ENCODE results near the gene CCDC87.
"Not testable (repeated sequence)": the region's sequence is repeated elsewhere in the genome, so short reads cannot be mapped to it uniquely, and the experiment has no call there.

CCDC87 gene, protein sequence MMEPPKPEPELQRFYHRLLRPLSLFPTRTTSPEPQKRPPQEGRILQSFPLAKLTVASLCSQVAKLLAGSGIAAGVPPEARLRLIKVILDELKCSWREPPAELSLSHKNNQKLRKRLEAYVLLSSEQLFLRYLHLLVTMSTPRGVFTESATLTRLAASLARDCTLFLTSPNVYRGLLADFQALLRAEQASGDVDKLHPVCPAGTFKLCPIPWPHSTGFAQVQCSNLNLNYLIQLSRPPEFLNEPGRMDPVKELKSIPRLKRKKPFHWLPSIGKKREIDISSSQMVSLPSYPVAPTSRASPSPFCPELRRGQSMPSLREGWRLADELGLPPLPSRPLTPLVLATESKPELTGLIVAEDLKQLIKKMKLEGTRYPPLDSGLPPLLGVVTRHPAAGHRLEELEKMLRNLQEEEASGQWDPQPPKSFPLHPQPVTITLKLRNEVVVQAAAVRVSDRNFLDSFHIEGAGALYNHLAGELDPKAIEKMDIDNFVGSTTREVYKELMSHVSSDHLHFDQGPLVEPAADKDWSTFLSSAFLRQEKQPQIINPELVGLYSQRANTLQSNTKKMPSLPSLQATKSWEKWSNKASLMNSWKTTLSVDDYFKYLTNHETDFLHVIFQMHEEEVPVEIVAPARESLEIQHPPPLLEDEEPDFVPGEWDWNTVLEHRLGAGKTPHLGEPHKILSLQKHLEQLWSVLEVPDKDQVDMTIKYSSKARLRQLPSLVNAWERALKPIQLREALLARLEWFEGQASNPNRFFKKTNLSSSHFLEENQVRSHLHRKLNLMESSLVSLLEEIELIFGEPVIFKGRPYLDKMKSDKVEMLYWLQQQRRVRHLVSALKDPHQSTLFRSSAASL

DNA sequence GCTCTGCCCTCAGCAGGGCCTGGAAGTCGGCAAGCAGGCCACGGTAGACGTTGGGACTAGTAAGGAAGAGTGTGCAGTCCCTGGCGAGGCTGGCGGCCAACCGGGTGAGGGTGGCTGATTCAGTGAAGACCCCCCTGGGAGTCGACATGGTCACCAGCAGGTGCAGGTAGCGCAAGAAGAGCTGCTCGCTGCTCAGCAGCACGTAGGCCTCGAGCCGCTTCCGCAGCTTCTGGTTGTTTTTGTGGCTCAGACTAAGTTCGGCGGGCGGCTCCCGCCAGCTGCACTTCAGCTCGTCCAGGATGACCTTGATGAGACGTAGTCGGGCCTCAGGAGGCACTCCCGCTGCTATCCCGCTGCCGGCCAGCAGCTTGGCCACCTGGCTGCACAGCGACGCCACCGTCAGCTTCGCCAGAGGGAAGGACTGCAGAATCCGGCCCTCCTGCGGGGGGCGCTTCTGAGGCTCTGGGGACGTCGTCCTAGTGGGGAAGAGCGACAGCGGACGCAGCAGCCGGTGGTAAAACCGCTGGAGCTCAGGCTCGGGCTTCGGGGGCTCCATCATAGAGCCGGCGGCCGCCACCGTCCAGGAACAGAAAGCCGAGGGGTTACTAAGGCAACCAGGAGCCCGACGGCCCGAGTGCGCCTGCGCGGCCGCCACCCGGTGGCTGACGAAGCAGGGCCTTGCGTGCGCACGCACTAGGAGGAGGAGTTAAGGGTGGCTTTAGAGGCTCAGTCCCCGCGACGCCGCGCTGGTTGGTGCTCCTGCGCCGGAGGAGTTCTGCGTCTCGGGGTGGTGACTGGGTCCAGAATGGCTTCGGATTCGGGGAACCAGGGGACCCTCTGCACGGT, at the start of gene CCDC87, which contains the start of gene CCS:
TSS of gene CCDC87 (minus strand) at position 607 of the 846 bp plus-strand sequence. CDS start at position 559, 48 bp downstream.
TSS of gene CCS (plus strand) at position 729 of the 846 bp plus-strand sequence. CDS start at position 806, 77 bp downstream.
- peak; percentile 97 for DNase-seq (ENCODE audit: low read depth, low spot score)

DNA sequence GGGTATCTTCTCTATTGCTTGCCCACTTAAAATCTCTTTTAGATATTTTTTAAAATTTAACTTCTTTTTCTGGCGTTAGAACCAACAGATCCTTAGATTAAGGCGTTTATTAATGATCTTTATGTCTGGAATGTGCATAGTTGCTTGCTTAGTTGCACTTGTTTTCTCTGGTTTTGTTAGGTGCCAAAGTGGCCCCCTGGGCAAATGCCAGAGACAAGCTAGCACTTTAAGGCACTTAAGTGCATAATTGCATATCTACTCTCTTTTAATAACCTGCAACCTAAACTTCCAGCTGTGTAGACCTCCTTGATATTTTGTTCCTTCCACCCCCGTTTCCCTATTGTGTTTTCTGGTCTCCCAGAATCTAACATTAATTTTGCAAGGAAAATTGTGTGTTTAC, 49.0 kb upstream of the CCDC87 start:
- no peak for DNase-seq (ENCODE audit: low read depth, low spot score)

DNA sequence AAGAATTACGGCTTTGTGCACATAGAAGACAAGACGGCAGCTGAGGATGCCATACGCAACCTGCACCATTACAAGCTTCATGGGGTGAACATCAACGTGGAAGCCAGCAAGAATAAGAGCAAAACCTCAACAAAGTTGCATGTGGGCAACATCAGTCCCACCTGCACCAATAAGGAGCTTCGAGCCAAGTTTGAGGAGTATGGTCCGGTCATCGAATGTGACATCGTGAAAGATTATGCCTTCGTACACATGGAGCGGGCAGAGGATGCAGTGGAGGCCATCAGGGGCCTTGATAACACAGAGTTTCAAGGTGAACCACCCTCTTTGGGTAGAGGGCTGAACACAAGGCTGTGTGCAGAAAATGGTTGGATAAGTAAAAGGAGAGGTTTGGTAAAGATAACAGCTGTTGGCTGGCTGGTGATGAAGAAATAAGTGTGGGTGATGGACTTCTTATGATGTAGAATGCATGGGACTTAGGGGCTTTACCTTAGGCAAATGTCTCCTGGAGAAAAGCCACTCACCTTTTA, 47.0 kb upstream of the CCDC87 start:
- not testable (repeated sequence) for DNase-seq (ENCODE audit: low read depth, low spot score)

DNA sequence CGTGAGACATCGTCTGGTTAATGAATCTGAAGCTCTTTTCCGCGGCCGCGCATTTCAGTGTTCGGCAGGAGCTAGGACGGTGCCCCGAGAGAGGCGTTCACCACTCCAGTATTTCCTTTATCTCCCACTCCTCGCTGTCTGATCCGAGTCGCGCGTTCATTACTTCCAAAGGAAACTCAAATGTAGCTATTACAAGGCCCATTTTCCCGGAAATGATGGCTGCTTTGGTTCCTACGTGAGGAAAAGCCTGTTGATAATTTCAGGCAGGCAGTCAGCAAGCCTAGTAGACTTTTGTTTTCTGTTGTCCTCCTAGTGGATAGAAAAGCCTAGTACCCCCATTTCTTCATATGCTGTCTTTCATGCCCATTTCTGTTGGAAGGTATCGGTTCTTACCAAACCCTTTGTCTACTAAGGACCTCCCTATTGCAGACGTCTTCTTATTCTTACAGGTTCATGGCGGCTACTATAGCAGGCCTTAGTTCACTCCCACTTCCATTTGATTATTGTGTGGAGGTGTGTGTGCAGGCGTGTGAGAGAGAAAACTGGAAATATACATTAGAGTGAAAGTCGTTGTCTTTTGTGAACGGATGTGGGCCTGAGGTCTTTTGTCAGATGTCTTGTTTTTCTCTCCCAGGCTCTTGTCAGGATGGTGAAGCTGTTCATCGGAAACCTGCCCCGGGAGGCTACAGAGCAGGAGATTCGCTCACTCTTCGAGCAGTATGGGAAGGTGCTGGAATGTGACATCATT, 46.4 kb upstream of the CCDC87 start:
- DNase-seq (ENCODE audit: low read depth, low spot score), result no peak

DNA sequence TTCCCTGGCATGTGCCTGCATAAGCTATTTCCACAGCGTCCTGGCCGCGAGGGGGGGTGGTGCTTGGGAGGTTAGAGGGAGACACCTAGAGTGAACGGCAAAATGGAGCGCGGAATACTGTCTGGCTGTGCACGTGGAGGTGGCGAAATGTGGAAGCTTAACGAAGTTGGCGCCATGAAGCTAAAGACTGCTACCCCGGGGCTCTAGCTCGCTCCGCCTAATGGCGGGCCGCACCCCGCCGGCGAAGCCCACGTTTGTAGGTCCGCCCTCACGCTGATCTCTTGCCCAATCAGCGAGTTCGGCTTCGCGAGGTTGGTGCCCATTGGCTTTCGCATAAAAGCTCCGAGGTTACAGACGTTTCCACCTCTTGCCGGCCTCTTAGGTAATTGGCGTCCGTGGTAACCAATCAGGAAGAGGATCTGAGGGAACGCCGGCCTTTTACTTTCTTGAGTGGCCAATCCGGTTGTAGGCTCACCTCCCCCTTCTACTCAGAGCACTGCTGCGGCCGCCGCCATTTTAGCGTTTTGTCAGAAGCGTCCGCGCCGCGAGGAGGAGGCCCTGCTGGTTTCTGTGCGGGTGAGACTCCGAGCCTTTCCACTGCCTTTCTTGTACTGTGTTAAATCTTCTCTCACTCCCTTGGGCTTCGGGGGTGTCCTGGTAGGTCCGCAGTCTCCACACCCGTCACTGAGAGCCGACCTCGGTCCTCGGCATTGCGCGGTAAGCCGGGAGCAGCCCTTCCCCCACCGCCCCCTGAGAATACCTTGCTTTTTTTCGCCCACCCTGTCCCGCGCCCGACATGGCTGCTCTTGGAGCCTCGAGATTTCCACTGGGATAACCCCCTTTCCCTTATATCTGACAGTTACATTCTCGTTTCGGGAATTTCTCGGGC, 45.6 kb upstream of the CCDC87 start, which contains the start of gene RBM4:
TSS of gene RBM4 (plus strand) at position 527 of the 889 bp plus-strand sequence. CDS start 1,009 bp downstream, outside the sequence.
- peak; percentile 94 for DNase-seq (ENCODE audit: low read depth, low spot score)

DNA sequence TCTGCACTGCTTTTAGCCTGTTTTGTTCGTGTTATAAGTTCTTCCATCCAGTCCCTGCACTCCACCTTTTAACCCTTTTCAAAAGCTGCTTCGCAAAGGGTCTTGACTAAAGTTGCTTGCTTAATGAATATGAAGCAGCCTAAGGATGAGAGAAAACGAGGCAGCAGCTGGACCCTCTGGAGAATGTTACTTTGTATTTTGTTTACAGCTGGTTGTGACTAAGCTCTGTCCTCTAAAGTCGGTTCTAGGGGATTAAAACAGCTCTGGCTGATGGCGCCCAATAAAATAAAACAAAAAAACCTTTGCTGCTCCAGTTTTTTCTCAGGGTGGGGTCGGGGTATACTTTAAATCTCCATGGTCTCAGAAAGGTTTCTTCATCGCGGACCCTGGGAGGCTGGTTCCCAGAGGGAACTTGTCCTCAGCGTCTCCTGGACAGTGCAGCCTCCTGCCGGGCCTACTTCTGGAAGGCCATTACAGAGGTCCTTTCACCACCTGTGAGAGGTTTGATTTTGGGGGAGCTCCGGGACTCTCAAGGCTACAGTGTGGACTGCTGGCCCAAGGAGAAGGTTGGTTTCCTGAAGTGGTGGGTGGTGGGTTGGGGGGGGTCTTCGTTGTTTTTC, 44.8 kb upstream of the CCDC87 start:
- DNase-seq (ENCODE audit: low read depth, low spot score), result no peak

DNA sequence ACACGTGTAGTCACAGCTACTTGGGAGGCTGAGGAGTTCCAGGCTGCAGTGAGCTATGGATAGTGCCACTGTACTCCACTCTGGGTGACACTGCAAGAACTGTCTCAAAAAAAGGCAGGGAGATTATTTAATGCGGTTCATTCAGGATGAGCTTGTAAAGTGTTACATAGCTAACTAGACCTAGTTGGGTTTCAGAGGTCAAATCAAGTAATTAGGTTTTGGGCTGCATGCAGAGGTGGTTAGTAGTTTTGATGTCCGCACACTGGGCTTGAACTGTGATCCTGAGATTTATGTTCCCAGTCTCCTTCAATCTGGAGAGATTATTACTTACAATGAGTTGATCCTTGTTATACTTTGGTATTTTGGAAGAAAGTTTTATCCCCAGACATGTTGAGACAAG, 43.5 kb upstream of the CCDC87 start:
- DNase-seq (ENCODE audit: low read depth, low spot score), result no peak

DNA sequence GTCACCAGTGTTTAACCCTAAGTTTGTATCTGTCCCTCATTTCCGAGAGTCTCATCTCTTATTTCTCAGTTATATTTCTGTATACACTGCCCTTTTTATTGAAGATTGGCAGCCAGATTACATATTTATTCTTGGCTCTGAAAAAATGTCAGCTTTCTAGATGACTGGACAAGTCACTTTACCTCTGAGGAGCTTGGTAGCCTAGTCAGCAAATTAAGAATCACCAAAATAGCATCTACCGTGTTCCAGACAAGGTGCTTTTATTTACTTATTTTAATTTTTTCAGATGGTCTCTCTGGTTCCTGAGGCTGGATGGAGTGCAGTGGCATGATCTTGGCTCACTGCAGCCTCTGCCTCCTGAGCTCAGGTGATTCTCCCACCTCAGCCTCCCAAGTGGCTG, 40.1 kb upstream of the CCDC87 start:
- no peak for DNase-seq (ENCODE audit: low read depth, low spot score)

DNA sequence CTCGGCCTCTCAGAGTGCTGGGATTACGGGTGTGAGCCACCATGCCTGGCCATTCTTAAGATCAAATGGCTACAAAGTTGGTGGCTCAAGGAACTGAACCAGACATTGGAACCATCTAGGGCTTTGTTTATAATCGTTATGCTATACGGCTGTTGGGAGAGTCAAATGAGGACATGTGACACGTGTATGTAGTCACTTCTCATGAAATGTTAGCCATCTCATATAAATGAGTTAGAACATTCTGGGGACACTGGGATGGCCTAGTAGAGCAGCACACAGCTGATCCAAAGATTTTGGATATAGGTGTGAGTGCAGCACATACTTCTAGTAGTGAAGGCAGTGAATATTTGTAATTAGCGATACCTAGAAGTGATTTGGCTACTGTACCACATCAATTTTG, 39.0 kb upstream of the CCDC87 start:
- DNase-seq (ENCODE audit: low read depth, low spot score), result no peak

DNA sequence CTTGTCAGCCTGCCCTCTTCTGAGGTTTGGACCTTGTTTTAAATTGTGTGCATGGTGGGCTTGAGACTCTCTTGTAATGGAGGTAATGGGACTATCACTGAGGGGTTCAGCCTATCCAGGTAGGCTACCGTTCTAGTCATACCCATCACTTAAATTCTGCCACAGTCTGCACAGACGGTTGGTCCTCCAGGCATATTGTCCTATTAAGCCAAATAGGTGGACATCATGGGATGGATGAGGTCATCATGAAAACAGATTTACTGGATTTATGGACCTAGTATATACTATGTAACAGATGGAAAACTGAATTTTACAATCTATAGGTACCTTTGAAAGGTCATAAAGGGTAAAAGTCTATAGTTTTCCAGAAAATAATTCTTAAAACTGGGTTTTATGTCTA, 36.5 kb upstream of the CCDC87 start:
- no peak for DNase-seq (ENCODE audit: low read depth, low spot score)

DNA sequence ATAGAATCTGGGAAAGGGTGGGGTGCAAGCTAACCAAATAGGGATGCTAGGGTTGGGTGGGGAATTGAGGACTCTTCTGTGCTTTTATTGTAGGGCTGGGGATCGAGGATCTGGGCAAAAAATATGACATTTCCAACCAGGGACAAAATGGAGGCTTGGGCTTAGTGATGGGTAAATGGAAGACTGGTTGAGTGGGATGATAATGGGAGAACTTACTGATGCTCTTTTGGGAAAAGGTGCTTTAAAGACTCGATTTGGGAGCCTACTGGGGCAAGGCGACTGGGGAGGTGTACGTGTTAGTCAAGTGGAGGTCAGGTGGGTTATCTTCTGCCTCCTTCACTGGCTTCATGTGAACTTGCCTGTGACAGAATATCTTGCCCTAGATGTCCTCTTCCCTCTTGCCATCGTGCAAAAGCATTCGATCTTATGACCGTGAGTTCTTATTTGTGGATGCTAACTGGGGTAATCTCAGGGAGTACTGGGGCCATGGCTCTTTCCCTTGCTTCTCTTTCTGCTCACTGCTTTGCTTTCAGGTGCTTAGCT, 35.3 kb upstream of the CCDC87 start:
- DNase-seq (ENCODE audit: low read depth, low spot score), result no peak

DNA sequence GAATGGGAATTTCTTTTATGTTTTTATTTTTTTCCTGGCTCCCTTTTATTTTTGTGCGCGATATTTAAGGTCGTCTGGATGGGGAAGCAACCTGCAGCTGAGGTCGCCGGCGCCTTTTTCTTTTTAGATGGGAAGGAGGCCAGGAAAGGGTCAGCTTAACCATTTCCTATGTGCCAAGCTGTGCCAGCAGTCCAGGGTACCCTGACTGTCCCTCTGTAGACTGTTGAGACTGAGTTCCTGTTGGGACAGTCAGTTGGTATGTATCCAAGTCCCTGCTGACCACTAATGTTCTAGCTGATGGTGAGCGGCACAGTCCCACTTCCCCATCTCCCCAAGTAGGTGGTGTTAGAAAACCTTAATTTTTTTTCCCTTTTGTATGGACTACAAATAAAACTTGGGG, 34.1 kb upstream of the CCDC87 start:
- DNase-seq (ENCODE audit: low read depth, low spot score), result no peak

DNA sequence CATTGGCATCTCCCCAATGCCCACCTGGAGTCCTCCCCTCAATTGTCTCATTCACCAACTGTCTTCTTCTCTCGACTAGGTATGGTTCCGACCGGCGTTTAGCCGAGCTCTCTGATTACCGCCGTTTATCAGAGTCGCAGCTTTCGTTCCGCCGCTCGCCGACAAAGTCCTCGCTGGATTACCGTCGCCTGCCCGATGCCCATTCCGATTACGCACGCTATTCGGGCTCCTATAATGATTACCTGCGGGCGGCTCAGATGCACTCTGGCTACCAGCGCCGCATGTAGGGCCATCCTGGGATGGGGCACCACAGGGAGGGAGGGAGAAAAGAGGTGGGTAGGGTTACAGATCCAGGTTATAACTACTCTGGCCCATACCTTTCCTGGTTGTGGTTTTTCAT, 33.5 kb upstream of the CCDC87 start:
- no peak for DNase-seq (ENCODE audit: low read depth, low spot score)

DNA sequence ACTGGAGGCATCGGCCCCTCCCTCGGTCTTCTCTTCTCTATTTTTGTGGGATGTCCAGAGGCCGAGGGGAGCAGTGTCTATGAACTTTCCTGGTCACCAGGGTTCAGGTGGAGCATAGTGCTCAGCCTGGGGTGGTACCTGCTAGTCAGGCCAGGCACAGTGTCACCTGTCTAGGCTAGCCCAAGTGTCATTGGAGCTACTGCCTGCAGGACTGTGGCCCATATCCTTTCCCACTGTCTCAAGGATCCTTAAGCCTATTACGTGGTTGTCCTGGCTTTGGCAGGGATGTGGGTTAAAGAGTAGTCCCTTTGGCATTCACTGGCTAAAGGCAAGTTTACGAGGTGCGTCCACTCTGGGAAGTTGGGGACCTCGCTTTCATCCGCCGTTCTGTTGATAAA, 32.9 kb upstream of the CCDC87 start:
- DNase-seq (ENCODE audit: low read depth, low spot score), result no peak

DNA sequence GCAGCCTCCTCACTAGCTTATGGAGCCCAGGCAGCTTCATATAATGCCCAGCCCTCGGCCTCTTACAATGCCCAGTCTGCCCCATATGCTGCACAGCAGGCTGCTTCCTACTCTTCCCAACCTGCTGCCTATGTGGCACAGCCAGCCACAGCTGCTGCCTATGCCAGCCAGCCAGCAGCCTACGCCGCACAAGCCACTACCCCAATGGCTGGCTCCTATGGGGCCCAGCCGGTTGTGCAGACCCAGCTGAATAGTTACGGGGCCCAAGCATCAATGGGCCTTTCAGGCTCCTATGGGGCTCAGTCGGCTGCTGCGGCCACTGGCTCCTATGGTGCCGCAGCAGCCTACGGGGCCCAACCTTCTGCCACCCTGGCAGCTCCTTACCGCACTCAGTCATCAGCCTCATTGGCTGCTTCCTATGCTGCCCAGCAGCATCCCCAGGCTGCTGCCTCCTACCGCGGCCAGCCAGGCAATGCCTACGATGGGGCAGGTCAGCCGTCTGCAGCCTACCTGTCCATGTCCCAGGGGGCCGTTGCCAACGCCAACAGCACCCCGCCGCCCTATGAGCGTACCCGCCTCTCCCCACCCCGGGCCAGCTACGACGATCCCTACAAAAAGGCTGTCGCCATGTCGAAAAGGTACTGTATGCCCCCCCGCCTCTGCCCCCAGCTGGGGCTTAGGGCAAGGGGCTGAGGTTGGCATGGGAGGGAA, 32.3 kb upstream of the CCDC87 start:
- no peak for DNase-seq (ENCODE audit: low read depth, low spot score)

DNA sequence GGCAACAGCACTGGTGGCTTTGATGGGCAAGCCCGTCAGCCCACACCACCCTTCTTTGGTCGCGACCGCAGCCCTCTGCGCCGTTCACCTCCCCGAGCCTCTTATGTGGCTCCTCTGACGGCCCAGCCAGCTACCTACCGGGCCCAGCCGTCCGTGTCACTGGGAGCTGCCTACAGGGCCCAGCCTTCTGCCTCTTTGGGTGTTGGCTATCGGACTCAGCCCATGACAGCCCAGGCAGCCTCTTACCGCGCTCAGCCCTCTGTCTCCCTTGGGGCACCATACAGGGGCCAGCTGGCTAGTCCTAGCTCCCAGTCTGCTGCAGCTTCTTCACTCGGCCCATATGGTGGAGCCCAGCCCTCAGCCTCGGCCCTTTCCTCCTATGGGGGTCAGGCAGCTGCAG, 31.6 kb upstream of the CCDC87 start:
- DNase-seq (ENCODE audit: low read depth, low spot score), result no peak

DNA sequence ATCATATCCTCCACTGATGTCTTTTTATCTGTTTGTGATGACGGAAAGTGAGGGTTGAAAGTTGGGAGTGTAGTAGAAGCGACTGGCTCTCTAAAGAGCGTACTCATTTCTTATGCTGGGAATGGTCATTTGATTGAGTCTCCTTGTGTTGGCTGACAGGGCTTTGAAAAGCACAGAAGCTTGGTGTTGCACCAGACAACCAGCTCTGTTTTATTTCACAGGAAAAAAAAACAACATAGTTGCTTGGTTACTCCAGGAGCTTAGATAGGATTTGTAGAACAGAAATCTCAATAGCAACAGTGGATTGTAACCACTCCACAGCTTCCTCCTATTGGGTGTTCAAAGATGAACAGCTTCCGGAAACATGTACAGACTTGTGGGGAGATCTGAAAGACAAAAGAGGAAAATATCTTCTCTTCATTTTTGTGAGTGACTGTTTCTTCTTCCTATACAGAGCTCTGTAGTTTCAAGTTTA, 26.3 kb upstream of the CCDC87 start:
- DNase-seq (ENCODE audit: low read depth, low spot score), result no peak
